Activated T-cell treated with anti-CD3 and anti-CD28 coated beads, Interleukin-2, amount 50 U/mL, for 1 hour (primary cell): ENCODE measurements around the gene RASGRP4.
"Not testable (repeated sequence)": the region's sequence is repeated elsewhere in the genome, so short reads cannot be mapped to it uniquely, and the experiment has no call there.

Experiments used
- DNase-seq: peaks from one replicate; pipeline ENCODE4 v3.0.0-alpha.2; 2020

The RASGRP4 gene

GRCh38 chr19:38412961-38413360 lies 13.1 kb downstream of the RASGRP4 start:
- DNase-seq: no peak

- DNase-seq: no peak
These were observed 13.5 kb downstream of the RASGRP4 start for GRCh38 chr19:38412491-38412890.

- DNase-seq: not testable (repeated sequence)
These were observed 14.1 kb downstream of the RASGRP4 start for GRCh38 chr19:38411898-38412297.

GRCh38 chr19:38411041-38411712 lies 14.8 kb downstream of the RASGRP4 start:
- DNase-seq: no peak

- not testable (repeated sequence) for DNase-seq
These were observed 15.6 kb downstream of the RASGRP4 start for GRCh38 chr19:38410407-38410806.

- DNase-seq: no peak
These were observed 16.3 kb downstream of the RASGRP4 start for GRCh38 chr19:38409631-38410133.

GRCh38 chr19:38405276-38405675 lies 20.7 kb downstream of the RASGRP4 start:
- no peak for DNase-seq

- DNase-seq: no peak
These were observed 21.2 kb downstream of the RASGRP4 start for GRCh38 chr19:38404858-38405257.

GRCh38 chr19:38402967-38403674 lies 22.9 kb downstream of the RASGRP4 start, which contains the start of gene FAM98C:
Gene FAM98C, plus strand, starts transcription at chr19:38403093. Its CDS starts 61 bp downstream, at chr19:38403154.
- peak; percentile 99 for DNase-seq

GRCh38 chr19:38402623-38402966 lies 23.4 kb downstream of the RASGRP4 start:
- DNase-seq: no peak

- DNase-seq: no peak
These were observed 24.9 kb downstream of the RASGRP4 start for GRCh38 chr19:38401148-38401547.

GRCh38 chr19:38400361-38400760 lies 25.7 kb downstream of the RASGRP4 start:
- no peak for DNase-seq

GRCh38 chr19:38399537-38399936 lies 26.5 kb downstream of the RASGRP4 start:
- DNase-seq: no peak

GRCh38 chr19:38399081-38399480 lies 26.9 kb downstream of the RASGRP4 start:
- DNase-seq: no peak

GRCh38 chr19:38395381-38396114 lies 30.5 kb downstream of the RASGRP4 start:
- DNase-seq: peak; percentile 60

GRCh38 chr19:38394488-38394887 lies 31.5 kb downstream of the RASGRP4 start:
- DNase-seq: peak; percentile 68

- no peak for DNase-seq
These were observed 33.2 kb downstream of the RASGRP4 start for GRCh38 chr19:38392707-38393308.

- no peak for DNase-seq
These were observed 34.0 kb downstream of the RASGRP4 start for GRCh38 chr19:38391911-38392464.

GRCh38 chr19:38389957-38390924 lies 35.8 kb downstream of the RASGRP4 start:
- no peak for DNase-seq

GRCh38 chr19:38389101-38389925 lies 36.7 kb downstream of the RASGRP4 start:
- no peak for DNase-seq
